NOMO-1 treated with dmso at 0.1 percent for 144 hours (cell line): ENCODE results near the gene NAALADL2.
"Not testable (repeated sequence)": the region's sequence is repeated elsewhere in the genome, so short reads cannot be mapped to it uniquely, and the experiment has no call there.

Source experiments
- DNase-seq: peaks from one replicate; lab custom pipeline; 2025; ENCODE audit not compliant: unreplicated experiment; lab: John Stamatoyannopoulos, UW

NAALADL2 gene

DNA sequence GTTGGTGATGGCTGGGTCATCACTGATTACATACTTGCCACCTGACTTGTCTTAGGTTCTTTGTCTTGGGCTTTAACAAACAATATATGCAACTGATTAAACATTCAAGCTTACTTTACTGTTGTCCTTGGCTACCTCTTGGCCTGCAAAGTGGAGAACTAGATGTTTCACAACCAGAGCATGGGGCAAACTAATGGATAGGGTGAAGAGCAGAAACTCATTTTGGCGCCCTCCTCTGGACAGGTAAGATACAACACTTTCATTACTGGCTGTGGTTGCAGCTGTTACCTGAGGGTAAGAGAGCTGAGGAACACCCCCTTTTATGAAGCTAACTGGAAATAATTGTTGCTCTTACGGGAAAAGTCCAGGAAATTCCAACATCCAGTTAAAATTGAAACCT is 262.1 kb downstream of the NAALADL2 start:
- DNase-seq, result no peak

DNA sequence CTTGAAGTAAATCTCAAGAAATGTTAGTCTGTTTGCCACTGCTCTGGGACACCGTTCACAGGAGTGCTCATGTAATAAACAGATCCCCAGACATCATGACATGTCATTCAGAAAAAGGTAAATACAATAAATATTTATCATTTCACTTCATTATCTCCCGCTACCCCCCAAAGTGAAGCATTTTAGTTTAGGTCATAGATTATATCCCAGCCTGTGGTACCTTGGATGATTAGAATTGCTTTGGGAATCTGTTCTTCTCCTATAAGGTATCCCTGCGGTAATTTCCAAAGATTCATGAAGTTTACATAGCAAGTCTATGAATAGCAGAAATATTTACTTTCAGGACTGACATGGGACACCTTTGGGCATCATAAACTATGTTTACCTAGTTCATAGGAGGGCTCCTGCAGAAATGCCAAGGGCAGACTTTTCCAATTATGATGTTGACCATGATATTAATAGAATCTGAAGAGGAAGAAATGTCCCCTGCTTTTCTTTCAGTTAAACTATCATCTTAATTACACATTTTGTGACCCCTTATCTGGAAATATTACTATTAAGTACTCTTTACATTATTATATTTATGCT is 268.0 kb downstream of the NAALADL2 start:
- no peak for DNase-seq

DNA sequence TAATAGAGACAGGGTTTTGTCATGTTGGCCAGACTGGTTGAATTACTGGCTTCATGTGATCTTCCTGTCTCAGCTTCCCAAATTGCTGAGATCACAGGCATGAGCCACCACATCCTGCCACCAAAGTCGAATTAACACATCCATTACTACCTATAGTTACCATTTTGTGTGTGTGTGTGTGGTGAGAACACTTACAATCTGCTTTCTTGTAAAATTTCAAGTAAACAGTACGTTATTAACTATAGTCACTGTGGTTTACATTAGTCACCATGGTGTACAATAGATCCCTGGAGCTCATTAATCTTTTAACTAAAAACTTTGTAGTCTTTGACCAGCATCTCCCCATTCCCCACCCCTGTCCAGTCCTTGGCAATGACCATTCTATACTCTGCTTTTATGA is 270.0 kb downstream of the NAALADL2 start:
- no peak for DNase-seq

DNA sequence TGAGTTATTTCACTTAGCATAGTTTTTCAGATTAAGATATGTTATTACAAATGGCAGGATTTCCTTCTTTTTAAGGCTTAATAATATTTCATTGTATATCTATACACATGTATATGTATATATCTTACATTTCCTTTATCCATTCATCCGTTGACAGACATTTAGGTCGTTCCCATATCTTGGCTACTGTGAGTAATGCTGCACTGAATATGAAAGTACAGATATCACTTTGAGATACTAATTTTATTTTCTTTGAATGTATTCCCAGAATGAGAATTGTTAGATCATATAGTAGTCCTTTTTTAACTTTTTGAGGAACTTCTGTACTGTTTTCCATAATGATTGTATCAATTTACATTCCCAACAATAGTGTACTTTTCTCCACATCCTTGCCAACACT is 270.4 kb downstream of the NAALADL2 start:
- no peak for DNase-seq

DNA sequence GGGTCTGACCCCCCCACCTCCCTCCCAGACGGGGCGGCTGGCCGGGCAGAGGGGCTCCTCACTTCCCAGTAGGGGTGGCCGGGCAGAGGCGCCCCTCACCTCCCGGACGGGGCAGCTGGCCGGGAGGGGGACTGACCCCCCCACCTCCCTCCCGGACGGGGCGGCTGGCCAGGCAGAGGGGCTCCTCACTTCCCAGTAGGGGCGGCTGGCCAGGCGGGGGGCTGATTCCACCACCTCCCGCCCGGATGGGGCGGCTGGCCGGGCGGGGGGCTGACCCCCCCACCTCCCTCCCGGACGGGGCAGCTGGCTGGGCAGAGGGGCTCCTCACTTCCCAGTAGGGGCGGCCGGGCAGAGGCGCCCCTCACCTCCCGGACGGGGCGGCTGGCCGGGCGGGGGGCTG is 272.7 kb downstream of the NAALADL2 start:
- not testable (repeated sequence) for DNase-seq

DNA sequence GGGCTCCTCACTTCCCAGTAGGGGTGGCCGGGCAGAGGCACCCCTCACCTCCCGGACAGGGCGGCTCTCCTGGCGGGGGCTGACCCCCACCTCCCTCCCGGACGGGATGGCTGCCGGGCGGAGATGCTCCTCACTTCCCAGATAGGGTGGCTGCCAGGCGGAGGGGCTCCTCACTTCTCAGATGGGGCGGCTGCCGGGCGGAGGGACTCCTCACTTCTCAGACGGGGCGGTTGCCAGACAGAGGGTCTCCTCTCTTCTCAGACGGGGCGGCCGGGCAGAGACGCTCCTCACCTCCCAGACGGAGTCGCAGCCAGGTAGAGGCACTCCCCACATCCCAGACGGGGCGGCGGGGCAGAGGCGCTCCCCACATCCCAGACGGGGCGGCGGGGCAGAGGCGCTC is 273.6 kb downstream of the NAALADL2 start:
- not testable (repeated sequence) for DNase-seq

DNA sequence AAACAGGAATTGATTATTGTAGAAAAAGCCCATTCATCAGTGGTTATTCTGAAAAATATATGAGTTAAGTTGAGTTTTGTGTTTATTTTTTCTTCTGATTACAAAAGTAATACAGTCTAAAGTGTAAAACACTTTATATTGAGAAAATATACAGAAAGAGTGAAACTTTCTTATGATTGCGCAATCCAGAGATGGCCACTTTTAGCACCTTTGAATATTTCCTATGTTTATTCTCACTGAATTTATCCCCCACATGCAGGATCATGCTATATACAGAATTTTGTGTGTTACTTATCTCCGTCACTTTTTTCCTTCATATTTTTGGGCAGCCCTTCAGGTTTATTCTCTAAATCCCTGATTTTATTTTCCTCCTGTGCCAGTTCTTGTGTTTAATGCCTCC is 285.2 kb downstream of the NAALADL2 start:
- no peak for DNase-seq

DNA sequence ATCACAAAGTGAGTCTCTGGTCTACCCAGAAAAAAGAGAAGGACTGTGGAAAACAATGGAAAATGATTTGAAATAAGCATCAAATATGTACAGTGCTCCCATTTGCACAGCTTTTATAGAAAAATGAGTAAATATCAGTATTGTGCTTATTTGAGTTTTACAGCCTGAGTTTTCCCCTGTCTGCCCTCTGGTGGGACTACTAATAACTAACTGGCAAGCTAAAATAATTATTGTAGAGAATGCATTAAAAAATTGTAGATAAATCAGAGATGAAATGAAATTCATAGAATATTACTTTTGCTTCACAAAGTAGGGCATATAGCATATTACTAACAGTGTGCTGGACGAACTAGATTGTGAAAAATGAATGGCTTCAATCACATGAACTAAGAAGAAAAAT is 287.1 kb downstream of the NAALADL2 start:
- no peak for DNase-seq

DNA sequence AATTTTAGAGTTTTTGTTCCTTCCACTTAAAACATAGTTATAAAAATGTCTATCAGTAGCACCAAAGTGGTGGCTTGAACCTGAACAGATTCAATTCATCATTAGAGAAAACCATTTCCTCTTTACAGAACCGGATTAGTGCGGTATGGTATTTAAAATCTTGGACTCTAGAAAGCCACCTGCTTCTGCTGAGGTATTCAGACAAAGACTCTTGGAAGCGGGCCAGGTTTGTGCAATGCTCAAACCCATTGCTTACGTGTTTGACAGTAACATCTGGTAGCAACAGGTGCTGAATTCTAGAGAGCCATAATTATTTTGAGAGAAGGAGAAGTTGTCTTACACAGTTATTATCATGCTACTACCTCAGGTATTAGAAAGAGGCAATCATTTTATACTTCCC is 290.5 kb downstream of the NAALADL2 start:
- no peak for DNase-seq

DNA sequence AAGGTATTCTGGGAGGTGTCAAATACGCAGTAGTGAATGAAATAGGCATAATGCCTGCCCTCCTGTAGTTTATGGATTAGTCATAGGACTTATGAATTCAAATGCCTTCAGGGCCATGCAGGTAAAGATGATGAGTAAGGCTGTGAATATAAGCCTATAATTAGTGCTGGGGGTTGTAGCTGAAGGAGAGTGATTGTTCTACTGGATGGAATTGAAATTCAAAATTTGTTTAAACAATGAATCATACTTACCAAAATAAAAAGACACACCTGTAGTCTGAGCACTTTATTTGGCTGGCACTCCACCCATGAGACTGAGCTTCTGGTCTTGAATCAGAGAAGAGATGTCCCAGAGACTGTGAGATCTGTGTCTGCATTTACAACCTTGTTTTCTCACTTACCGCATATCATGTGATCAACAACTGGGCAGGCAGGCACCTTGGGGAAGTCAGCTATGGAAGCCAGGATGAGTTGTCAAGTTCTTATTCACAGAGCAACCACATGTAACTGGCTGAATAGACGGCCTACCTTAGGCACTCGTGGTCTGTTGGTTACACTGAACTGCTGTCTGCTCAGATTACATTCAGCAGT is 291.8 kb downstream of the NAALADL2 start:
- no peak for DNase-seq

DNA sequence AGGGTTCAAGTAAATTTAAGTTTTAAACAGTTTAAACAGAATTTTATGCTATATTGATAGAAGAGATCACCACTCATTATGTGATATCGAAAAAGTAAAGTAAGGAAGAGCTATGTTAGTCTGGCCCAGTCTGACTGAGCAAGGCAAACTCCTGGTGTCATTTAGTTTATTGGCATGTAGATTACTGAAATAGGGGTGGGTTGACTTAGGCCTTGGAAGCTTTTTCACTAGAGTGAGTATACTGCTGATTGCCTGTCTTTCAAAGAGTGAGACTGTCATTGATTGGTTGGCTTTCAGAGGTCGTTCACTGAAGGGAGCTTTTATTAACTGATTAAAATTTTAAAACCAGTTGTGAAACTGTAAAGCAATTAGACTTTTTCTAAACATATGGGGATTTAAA is 294.5 kb downstream of the NAALADL2 start:
- no peak for DNase-seq

DNA sequence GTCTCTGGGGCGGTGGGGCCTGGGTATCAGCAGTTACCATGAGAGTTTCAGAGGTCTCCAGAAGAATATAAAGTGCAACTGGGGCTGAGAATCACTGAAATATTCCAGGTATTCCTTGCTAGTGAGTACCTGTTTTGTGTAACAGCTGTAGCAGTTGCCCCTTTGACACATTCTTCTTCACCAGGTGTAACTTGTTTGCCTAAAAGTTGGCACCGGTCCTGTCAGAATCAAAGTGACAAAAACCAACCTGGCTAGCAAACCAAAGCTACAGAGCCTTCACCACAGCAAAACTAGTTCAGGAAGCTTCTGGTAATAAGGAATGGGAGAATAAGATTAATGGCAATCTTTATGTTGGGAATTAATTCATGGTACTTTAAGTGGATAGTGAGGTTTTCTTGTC is 296.0 kb downstream of the NAALADL2 start:
- no peak for DNase-seq

DNA sequence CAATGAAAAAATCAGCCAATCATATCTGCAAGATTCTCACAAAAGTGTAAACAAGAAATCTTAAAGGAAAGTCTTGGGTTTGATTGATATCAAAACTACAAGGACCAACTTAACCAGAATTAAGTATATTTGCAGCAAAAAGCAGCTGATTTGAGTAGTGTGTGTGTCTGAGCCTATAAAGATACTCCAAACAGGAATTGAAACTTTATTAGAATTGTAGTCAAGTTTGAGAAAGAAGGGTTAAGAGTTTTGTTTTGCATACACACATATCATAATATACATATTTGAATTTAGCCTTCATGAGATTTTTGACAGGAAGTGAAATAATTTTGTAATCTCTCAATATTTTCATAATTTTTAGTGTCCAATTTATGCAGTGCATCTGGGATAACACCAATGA is 300.1 kb downstream of the NAALADL2 start:
- no peak for DNase-seq

DNA sequence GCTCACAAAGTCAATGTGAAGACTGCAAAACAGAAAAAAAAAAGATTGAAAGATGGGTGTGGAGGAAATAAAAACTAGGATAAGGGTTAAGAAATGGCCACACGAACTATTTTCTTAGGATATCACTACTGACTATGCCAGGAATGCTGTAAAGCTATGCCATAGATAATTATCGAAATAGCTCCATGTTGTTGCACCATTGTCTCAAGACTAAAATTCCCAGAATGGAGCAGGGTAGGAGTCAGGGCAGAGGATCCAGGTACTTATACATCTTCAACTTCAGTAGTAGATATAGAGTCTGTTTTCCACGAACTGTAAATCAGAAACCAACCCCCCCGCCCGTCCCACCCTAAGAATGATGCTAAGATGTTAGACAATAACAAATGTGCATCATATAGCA is 302.2 kb downstream of the NAALADL2 start:
- no peak for DNase-seq

DNA sequence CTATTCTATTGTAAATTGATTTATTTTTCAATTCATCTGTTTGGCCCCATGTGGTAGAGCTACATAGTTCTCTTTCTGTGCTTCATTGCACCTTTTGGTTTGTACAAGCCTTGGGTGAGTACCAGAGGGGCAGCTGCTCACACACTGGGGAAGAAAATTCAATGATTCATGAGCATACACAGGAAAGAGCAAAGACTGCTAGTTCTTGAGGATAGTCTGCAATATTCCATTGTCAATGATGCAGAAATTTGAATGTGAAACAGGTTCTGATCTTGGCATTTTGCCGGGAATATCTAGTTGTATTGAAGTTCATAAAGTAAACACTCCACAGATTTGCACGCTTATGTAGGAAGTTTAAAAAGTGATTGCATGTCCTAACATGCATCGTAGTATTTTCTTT is 304.6 kb downstream of the NAALADL2 start:
- DNase-seq, result no peak

DNA sequence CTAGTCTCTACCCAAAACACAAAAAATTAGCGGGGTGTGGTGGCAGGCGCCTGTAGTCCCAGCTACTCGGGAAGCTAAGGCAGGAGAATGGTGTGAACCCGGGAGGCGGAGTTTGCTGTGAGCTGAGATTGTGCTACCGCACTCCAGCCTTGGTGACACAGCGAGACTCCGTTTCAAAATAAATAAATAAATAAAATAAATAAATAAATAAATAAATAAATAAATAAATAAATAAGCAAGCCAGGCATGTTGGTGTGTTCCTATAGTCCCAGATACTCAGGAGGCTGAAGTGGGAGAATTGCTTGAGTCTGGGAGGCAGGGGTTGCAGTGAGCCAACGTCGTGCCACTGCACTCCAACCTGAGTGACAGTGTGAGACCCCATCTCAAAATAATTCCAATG is 314.0 kb downstream of the NAALADL2 start:
- DNase-seq, result not testable (repeated sequence)

DNA sequence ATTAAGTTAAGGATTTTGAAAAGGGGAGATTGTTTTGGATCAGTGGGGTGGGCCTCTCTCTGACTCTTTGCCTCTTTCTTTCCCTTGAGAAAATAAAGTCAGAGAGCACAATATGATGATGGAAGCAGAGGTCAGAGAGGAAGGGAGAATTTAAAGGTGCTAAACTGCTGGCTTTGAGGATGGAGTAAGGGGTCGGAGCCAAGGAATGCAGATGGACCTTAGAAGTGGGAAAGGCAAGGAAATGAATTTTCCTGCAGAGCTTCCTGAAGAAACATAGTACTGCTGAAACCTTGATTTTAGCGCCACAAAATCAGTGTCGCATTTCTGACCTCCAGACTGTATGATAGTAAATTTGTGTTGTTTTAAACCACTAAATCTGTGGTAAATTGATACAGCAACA is 317.4 kb downstream of the NAALADL2 start:
- DNase-seq, result no peak

DNA sequence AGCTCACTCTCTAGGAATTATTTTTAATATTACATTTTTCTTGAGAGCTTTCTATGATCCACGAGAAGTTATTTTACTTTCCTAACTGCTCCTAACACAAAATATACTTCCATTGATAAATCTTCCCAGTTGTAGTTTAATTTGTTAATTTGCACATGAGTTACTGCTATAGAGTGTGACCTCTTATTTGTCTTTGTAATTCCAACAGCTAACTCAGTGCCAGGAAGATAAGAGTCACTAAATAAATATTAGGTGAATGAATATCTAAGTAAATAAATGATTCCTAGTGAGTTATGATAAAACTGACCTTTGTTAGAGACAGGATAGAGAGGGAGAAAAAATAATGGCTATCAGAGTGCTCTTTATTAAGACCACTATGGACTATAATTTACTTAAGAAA is 319.9 kb downstream of the NAALADL2 start:
- DNase-seq, result no peak

DNA sequence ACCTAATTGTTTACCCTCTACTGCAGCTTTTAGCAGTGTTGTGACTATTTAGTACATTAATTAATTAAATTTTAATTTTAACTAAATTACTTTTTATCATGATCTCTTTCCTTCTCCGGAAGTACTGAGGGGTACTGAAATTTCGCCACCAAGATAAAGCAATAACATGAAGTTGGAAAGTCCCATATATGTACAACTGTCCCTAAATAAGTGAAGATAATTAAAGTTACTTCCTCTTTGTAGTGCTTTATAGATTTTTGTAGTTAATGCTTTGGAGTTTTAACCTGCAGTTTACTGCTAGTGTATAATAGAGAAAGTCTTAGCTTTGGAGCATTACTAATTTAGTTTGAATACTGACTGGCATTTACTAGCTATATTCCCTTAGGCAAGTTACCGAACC is 325.3 kb downstream of the NAALADL2 start:
- DNase-seq, result no peak

DNA sequence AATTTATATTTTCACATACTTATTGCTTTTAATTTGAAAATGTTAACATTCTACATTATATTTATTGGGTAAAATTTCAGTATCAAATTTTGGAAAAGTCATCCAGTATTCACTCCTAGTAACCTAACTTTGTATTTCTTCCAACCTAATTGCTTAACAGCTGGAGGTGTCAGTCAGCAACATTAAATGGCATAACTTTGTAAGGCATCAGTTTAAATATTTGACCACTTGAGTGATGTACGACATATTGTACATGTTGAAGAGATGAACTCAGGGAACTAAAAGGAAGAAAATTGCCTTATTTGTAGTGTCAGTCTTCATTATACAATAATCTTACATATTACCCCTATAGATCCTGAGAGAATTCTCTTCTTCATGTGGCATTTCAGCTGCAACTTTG is 326.8 kb downstream of the NAALADL2 start:
- DNase-seq, result no peak

DNA sequence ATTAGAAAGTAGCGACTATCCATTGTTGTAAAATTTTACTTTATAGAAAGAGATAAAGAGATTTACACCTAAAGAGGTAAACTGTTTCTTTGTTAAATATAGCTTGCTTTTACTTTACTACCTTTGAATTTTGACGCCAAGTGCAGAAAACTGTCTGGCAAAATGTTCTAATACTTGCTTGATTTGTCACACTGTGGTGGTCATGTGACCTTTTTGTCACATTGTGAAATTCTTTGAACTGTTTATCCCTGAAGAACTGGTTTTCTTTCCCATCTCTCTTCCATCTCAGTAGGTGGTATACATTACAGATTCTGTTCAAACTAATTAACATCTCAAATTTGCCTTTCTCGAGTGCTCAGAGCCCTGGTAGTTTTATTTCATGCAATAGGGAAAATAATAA is 327.4 kb downstream of the NAALADL2 start:
- no peak for DNase-seq

DNA sequence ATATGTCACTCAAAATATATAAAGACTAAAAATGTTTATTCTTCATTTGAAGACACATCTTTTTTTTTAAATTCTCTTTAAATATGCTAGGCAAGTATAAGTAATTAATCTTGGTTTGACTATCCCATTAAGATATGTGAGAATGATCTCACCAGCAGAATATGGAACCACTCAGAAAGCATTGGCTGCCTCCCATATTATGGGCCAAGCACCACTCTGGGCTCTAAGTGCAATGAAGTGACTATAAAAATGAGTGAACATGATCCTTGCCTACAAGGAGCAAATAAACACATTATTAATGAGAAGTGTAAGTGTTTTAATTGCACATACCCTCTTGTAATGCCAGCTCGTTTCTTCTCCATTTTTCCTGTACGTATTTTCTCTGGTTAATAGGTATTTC is 328.5 kb downstream of the NAALADL2 start:
- no peak for DNase-seq

DNA sequence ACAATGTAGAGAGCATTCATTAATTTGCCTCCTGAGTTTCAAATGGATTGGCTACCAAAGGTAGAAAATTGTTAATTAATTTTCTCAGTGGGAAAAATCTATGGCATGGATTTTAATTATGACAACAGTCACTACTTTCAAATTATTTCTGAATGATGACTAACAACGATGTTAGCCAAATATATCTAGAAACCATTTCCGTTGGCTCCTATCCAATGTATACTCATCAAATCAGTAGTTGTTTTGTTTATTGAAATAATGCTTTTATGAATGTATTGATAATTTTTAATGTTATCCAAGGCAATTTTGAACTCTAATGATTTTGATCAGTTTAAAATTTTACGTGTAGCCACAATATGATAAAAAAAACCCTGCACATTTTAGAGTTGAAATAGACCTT is 333.4 kb downstream of the NAALADL2 start:
- no peak for DNase-seq
